ENCODE data around the gene KRT74. TPM values are rescaled to one million over a fixed set of nuclear protein-coding genes. Genes with fewer than 3 reads are reported as not detected.

KRT74 gene
- total RNA-seq, 1 donor from 2014 or later = not detected

DNA sequence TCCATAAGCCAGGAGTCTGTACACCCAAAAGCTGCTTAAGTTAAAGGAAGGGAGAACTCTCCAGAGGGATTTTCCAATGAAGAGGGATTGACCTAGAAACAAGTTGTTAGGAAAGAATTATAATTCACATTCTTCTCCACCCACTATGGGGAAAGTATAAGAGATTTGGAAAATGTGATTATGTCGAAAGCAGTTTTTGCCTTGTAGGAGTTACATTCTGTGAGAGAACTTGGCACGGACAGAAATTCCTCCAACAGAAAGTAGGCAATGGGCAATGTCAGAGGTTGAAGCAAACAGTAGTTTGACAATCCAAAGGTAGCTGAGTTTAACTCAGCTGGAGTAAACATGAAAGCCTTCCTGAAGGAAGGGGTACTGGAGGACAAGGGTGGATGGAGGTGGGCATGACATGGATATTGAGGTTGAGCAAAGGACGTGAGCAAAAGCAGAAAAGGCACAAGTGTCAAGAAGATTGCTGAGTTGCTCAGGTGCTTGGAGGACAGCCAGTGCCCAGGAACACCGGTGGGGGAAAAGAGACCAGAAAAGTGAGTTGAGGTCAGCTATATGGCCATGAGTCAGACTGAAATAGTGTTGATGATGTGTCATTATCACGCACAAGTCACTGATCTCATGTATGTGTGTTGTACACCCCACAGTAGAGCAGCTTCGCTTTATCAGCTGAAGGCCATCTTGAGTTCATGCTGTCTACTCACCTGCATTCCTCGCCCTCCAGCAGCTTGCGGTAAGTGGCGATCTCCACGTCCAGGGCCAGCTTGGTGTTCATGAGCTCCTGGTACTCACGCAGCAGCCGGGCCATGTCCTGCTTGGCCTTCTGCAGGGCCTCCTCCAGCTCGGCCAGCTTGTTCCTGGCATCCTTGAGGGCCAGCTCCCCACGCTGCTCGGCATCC lies 57.5 kb downstream of the KRT74 start:
- no peak for DNase-seq (ENCODE audit: low spot score)

More for the DNA sequence above, 57.5 kb downstream of the KRT74 start:
- H3K4me3 Mint-ChIP-seq (ENCODE audit: unreplicated experiment) = no peak overlapping the region
- no peaks in the 10 kb centered on the region for H3K4me1 Mint-ChIP-seq (ENCODE audit: unreplicated experiment)
- no peaks in the 10 kb centered on the region for H3K27me3 Mint-ChIP-seq (ENCODE audit: unreplicated experiment)
- H3K9me3 Mint-ChIP-seq (ENCODE audit: unreplicated experiment) = no peaks in the 10 kb centered on the region
- TF ChIP-seq CTCF (IDR thresholded peaks at IDR 0.05; ENCODE audit: unreplicated experiment) = no peak
- H3K27ac Mint-ChIP-seq (ENCODE audit: unreplicated experiment) = no peak overlapping the region
- H3K36me3 Mint-ChIP-seq (ENCODE audit: low read depth, unreplicated experiment) = no peaks in the 10 kb centered on the region

Other genes with a start within 250 kb of the KRT74 start
- not detected for gene KRT85, start 206.4 kb downstream of the KRT74 start, total RNA-seq (ENCODE audit: unreplicated experiment)
- gene KRT84, start 188.2 kb downstream of the KRT74 start, total RNA-seq (ENCODE audit: unreplicated experiment) = not detected
- gene KRT82, start 167.5 kb downstream of the KRT74 start, total RNA-seq (ENCODE audit: unreplicated experiment) = not detected
- not detected for gene KRT75, start 139.5 kb downstream of the KRT74 start, total RNA-seq (ENCODE audit: unreplicated experiment)
- not detected for gene KRT6B, start 121.7 kb downstream of the KRT74 start, total RNA-seq (ENCODE audit: unreplicated experiment)
- gene KRT6C, start 100.0 kb downstream of the KRT74 start, total RNA-seq (ENCODE audit: unreplicated experiment) = not detected
- gene KRT6A, start 80.6 kb downstream of the KRT74 start, total RNA-seq (ENCODE audit: unreplicated experiment) = not detected
- not detected for gene KRT5, start 53.4 kb downstream of the KRT74 start, total RNA-seq (ENCODE audit: unreplicated experiment)
- gene KRT71, start 20.7 kb downstream of the KRT74 start, total RNA-seq (ENCODE audit: unreplicated experiment) = not detected
- 0.28 TPM for gene KRT72, start 27.6 kb upstream of the KRT74 start, total RNA-seq (ENCODE audit: unreplicated experiment)
- gene KRT73, start 44.7 kb upstream of the KRT74 start, total RNA-seq (ENCODE audit: unreplicated experiment) = 0.77 TPM
- not detected for gene KRT2, start 78.4 kb upstream of the KRT74 start, total RNA-seq (ENCODE audit: unreplicated experiment)
- not detected for gene KRT1, start 106.6 kb upstream of the KRT74 start, total RNA-seq (ENCODE audit: unreplicated experiment)
- gene KRT77, start 129.7 kb upstream of the KRT74 start, total RNA-seq (ENCODE audit: unreplicated experiment) = not detected
- not detected for gene KRT76, start 203.5 kb upstream of the KRT74 start, total RNA-seq (ENCODE audit: unreplicated experiment)
- gene KRT3, start 222.3 kb upstream of the KRT74 start, total RNA-seq (ENCODE audit: unreplicated experiment) = not detected
- not detected for gene KRT4, start 240.3 kb upstream of the KRT74 start, total RNA-seq (ENCODE audit: unreplicated experiment)

Measured in endothelial cell (in vitro differentiated cells).